ENCODE results near the gene CACNG7.

Gene CACNG7

GRCh38 chr19:53898166-53898565 is 10.9 kb upstream of the CACNG7 start:
- Histone ChIP-seq H3K27ac (no peak overlapping the region), H3K4me3 (no peak overlapping the region)
- TF ChIP-seq, protein P1, sequence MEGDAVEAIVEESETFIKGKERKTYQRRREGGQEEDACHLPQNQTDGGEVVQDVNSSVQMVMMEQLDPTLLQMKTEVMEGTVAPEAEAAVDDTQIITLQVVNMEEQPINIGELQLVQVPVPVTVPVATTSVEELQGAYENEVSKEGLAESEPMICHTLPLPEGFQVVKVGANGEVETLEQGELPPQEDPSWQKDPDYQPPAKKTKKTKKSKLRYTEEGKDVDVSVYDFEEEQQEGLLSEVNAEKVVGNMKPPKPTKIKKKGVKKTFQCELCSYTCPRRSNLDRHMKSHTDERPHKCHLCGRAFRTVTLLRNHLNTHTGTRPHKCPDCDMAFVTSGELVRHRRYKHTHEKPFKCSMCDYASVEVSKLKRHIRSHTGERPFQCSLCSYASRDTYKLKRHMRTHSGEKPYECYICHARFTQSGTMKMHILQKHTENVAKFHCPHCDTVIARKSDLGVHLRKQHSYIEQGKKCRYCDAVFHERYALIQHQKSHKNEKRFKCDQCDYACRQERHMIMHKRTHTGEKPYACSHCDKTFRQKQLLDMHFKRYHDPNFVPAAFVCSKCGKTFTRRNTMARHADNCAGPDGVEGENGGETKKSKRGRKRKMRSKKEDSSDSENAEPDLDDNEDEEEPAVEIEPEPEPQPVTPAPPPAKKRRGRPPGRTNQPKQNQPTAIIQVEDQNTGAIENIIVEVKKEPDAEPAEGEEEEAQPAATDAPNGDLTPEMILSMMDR (IDR thresholded peaks at IDR 0.05): no peak
- no peak for DNase-seq (ENCODE audit: low spot score)

DNA sequence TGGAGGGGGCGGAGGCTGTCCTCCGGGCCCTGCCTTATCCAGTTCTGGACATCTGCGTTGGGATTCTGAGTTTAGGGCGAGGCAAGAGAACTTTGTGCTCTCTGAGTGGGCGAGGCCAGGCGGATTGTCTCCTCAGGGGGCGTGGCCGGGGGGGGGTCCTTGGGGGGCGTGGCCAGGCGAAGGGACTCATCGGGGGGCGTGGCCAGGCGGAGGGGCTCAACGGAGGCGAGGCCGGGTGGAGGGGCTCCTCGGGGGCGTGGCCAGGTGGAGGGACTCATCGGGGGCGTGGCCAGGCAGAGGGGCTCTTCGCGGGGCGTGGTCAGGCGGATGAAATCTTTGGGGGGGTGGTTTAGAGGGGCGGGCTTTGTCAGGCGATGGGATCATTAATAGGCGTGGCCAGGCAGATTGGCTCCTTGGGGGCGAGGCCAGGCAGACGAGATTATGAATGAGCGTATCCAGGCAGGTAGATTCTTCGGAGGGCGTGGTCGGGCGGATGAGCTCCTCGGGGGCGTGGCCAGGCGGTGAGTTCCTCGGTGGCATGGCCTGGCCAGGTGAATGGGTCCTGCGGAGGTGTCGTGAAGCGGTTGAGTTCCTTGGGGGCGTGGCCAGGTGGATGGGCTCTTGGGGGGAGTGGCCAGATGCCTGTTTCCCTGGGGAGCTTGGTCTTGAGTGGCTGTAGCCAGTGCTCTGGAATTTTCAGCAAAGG is 10.3 kb upstream of the CACNG7 start:
- no peak for DNase-seq (ENCODE audit: low spot score)
- Histone ChIP-seq H3K27ac (no peak overlapping the region), H3K4me3 (no peak overlapping the region)
- TF ChIP-seq, protein P1 (IDR thresholded peaks at IDR 0.05): no peak

GRCh38 chr19:53900191-53900860 is 8.8 kb upstream of the CACNG7 start:
- Histone ChIP-seq H3K27ac (no peak overlapping the region), H3K4me3 (no peak overlapping the region)
- TF ChIP-seq, protein P1 (IDR thresholded peaks at IDR 0.05): no peak
- DNase-seq (ENCODE audit: low spot score): no peak

DNA sequence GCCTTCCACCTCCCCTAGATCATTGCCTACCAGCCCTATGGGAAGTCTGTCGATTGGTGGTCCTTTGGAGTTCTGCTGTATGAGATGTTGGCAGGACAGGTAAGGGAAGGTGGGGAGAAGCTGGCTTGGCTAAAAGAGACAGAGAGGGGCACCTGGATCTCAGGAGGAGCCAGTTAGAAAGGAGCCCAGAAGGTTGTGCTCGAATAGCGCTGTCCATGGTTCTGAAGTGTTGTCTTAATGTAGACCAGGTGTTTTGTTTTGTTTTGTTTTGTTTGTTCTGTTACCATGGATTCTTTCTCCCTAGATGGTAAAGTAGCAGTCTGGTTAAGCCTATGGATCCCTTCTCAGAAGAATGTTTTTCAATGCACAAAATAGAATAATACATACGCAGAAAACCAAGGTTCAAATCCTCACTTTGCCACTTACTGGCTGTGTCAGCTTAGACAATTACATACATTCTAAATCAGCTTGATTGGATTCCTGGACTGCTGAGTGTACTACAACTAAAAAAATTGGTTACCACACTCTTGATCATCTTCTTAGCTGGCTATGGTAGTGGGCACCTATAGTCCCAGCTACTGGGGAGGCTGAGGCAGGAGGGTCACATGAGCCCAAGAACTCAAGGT is 5.9 kb upstream of the CACNG7 start:
- DNase-seq (ENCODE audit: low spot score): no peak
- Histone ChIP-seq H3K27ac (no peak overlapping the region), H3K4me3 (no peak overlapping the region)
- TF ChIP-seq, protein P1 (IDR thresholded peaks at IDR 0.05): no peak

DNA sequence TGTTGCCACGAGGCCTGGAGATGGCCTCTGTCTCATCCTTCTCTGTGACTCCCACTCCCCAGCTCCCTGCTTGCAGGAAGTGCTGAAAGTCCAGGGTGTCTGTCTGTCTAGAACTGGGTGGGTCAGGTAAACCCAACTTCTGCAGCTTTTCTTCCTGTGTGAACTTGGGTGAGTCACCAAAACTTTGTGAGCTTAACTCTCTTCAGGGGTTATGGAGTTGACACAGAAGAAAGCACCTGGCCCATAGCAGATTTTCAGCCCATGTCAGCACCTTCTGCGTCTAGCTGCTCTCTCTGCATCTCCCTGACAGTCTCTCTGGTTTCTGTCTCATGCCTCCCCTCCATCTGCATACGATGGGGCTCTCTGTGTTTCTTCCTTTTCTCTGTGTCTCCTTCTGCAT is 4.2 kb upstream of the CACNG7 start:
- no peak overlapping the region for H3K27ac ChIP-seq
- no peak overlapping the region for H3K4me3 ChIP-seq
- TF ChIP-seq, protein P1 (IDR thresholded peaks at IDR 0.05): no peak
- no peak for DNase-seq (ENCODE audit: low spot score)

DNA sequence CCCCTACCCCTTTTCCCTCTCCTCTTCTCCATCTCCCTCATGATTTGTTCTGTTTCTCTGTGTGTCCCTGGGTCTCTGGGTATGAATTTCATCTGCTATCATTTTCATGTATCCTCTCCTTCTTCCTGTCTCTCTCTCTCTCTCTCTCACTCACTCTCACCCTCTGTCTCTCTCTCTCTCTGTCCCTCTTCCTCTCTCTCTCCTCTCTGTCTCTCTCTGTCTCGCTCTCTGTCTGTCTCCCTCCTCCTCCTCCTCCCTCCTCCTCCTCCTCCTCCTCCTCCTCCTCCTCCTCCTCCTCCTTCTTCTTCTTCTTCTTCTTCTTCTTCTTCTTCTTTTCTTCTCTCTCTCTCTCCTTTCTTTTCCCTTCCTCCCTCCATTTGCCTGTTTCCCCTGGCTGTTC is 3.3 kb upstream of the CACNG7 start:
- no peak for DNase-seq (ENCODE audit: low spot score)
- TF ChIP-seq, protein P1 (IDR thresholded peaks at IDR 0.05): no peak
- Histone ChIP-seq H3K27ac (no peak overlapping the region), H3K4me3 (no peak overlapping the region)
